Skin epidermis (tissue), 12 donors: ENCODE data around the gene TNFRSF1B.

ENCODE experiments used
- H3K27ac ChIP-seq, 21 experiments: fragments of 200-600 bp; sonication (generic) in 11 of 21; one replicate each; pipeline ENCODE4 v1.5.0; 2020; ENCODE audit warnings: mild to moderate bottlenecking in 3 of 21, inconsistent platforms in 2 of 21, moderate library complexity in 2 of 21
- H3K4me3 ChIP-seq, 7 experiments: fragments of 200-600 bp; sonication (generic) in 2 of 7; one replicate each; pipeline ENCODE4 v1.5.0; 2020; ENCODE audit warnings: inconsistent platforms in 2 of 7, mild to moderate bottlenecking in 2 of 7, moderate library complexity in 1 of 7

Gene TNFRSF1B

DNA sequence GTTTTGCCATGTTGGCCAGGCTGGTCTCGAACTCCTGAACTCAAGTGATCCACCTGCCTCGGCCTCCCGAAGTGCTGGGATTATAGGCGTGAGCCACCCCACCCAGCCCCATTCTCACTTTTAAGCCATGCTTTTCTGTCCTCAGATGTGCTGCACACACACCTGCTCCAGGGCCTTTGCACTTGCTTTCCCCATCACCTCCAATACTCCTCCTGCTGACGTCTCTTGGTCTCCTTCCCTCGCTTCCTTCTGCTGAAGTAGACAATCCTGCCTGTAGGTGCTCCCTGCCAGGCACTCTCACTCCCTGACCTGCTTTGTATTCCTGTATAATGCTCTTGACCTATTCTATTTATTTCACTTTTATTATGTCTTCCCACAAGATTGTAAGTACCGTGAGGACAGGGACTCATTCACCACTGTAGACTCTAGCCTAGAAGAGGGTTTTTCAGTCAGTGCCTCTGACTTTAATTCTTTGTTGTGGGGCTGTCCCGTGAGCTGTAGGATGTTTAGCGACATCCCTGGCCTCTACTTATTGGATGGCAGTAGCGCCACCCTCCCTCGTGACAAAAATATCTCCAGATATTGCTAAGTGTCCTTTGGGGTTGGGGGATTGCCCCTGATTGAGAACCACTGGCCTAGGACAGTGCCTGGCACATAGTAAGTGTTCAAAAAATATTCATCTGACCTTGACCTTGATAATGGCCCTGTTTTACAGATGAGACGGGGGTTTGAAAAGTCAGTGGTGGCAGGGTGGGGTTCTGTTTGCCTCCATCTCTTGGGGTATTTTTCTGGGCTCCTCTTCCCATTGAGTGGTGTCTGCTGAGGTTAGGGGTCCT lies 4.6 kb downstream of the TNFRSF1B start:
- H3K27ac ChIP-seq = peak overlapping the region in 17 of 21 experiments; percentile 35 to 98 (median 75)

DNA sequence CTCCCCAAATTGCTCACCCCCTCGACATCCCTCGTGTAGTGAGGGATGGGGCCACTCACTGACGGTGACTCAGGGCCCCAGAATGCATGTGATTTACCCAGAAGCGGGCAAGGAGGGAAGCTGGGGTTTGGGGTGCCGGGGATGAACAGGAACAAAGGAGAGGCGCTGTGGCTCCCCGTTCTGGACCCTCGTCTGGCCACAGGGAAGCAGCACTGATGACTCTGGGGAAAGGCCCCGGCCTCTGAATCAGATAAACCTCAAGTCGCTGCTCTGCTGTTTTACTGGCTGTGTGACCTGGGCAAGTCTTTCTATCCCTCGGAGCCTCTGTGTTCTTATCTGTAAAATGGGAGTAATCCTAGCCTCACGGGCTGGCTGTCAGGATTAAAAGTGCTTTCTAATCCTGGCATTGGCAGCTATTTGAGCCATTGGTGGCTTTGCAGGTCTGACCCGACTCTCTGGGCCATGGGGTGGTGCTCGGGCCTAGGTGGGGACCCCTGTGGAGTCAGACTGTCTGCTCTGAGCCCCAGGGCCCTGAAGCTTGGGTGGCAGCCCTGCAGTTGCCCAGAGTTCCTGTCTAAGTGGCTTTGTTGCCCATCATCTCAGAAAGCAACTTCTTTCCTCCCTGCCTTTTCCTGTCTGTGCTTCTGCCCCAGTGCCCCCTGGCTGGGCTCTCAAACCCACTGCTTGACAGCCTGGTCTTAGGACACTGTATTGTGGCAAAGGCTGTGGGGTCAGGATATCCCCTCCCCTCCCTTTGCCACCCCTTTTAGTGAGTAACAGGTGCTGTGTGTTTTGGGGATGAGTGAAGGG lies 5.5 kb downstream of the TNFRSF1B start:
- Histone ChIP-seq H3K4me3 (peak overlapping the region in 2 of 7 experiments; percentile 1 to 3), H3K27ac (peak overlapping the region in 19 of 21 experiments; percentile 37 to 98 (median 74))

More for the DNA sequence above, 4.6 kb downstream of the TNFRSF1B start:
- peak overlapping the region in 1 of 7 experiments; percentile 3 for H3K4me3 ChIP-seq

- Histone ChIP-seq H3K27ac (peak overlapping the region in 20 of 21 experiments; percentile 39 to 98 (median 74)), H3K4me3 (peak overlapping the region in 1 of 7 experiments; percentile 1)
These were observed 6.3 kb downstream of the TNFRSF1B start for GRCh38 chr1:12173041-12173509.

- peak overlapping the region in 20 of 21 experiments; percentile 39 to 98 (median 74) for H3K27ac ChIP-seq
- H3K4me3 ChIP-seq = peak overlapping the region in 1 of 7 experiments; percentile 1
These were observed 6.9 kb downstream of the TNFRSF1B start for GRCh38 chr1:12173631-12174121.

DNA sequence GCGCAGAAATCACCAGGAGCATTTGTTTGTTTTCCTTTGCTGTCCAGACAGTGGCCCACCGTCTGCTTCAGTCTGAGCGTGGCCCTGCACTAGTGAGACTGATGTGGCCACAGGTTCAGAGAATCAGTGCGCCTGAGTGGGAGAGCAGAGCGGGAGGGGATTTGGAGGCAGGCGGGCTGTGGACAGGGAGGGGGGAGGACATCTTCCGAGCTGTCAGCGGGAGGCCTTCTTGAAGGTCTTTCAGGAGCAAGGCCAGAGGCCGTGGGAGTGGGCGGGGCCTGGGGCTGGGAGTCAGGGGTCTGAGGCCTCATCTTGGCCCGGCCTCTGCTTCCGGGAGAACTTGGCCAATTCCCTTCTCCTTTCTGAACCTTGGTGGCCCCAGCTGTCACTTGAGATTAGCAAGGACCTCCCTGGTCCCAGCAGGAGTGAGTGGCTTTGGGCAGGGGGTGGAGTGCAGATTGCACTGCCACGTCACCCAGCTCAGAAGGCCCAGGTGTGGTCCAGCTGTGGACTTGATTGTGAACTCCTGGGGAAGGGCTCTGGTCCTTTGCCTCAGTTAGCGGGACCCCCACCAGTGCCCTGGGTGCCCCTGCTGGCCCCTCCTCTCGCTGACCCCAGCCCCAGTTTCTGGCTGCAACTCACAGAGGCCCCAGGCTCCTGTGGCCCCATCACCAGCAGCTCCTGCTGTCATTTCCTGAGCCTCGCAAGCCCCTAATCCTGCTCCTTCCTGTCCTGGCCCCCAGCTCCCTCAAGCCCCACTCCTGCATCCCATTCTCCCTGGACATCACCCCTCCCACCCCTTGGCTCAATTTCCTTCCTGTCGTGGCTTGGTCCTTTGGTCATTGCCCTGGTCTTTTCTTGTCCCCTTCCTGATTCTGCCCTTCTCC lies 8.4 kb downstream of the TNFRSF1B start:
- Histone ChIP-seq H3K4me3 (no peak overlapping the region), H3K27ac (peak overlapping the region in 19 of 21 experiments; percentile 34 to 98 (median 74))

GRCh38 chr1:12176298-12177118 lies 9.7 kb downstream of the TNFRSF1B start:
- Histone ChIP-seq H3K4me3 (no peak overlapping the region), H3K27ac (peak overlapping the region in 16 of 21 experiments; percentile 5 to 98 (median 74))

DNA sequence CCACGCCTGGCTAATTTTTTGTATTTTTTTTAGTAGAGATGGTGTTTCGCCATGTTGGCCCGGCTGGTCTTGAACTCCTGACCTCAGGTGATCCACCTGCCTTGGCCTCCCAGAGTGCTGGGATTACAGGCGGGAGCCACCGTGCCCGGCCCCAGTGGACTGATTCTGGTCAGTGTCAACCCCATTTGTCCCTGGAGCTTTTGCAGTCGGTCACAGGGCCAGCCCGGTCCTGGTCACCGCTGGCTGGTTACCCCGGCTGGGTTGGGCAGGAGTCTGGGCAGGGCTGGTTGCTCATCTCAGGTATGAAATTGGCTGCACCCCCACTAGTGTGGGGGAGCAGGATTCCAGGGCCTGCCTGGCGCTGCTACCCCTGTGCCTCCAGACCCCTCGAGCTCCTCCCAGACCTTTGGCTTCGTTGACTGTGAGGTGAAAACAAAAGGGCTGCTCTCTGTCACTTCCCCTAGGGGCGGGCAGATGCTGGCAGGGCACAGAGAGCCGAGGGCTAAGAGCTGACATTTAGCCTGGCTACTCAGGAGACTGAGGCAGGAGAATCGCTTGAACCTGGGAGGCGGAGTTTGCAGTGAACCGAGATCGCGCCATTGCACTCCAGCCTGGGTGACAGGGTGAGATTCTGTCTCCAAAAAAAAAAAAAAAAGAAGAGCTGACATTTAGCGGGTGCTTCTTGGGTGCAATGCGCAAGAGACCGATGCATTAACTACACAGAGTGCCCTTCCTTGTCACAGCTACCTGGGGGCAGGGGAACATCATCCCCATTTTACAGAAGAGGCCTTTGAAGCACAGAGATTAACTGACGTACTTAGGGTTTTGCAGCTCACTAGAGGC lies 10.6 kb downstream of the TNFRSF1B start:
- H3K4me3 ChIP-seq = peak overlapping the region in 1 of 7 experiments; percentile 4
- peak overlapping the region in 20 of 21 experiments; percentile 5 to 98 (median 74) for H3K27ac ChIP-seq

DNA sequence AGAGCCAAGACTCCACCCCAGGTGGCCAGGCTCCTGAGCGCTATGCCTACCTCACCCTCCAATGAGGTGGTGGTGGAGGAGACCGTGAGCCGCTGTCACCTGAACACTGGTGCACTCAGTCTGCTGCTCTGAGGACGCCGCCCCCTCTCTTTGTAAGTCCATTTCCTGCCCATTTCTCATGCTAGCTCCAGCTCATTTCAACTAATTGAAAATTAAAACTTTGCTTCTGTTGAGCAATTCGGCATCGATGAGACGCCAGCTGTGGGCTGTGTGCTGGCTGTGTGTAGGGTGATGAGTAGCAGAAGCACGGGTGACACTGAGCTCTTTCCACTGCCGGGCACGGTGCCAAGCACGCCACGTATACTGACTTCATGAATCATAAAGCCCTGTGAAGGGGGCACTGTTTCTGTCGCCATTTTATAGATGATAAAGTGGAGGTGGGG lies 11.2 kb downstream of the TNFRSF1B start:
- Histone ChIP-seq H3K27ac (peak overlapping the region in 19 of 21 experiments; percentile 54 to 98 (median 76)), H3K4me3 (peak overlapping the region in 1 of 7 experiments; percentile 4)

DNA sequence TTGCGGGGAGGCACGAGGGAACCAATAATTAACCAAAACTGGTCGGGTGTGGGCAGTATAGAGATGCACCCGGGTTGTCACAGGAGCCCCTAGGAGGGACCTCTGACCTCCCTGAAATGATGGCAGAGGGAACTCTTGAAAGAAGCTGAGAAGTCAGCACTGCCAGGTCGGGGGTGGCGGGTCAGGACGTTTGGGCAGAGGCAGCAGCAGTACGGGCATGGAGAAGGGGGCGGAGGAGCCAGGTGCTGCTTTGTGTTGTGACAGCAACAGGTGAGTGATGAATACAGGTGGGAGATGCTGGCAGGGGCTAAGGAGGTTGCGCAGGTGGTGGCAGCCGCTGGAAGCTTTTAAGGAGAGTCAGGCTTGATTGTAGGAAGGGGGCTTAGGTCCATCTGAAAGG lies 11.7 kb downstream of the TNFRSF1B start:
- H3K4me3 ChIP-seq = no peak overlapping the region
- H3K27ac ChIP-seq = peak overlapping the region; percentile 5 to 98 (median 73)

DNA sequence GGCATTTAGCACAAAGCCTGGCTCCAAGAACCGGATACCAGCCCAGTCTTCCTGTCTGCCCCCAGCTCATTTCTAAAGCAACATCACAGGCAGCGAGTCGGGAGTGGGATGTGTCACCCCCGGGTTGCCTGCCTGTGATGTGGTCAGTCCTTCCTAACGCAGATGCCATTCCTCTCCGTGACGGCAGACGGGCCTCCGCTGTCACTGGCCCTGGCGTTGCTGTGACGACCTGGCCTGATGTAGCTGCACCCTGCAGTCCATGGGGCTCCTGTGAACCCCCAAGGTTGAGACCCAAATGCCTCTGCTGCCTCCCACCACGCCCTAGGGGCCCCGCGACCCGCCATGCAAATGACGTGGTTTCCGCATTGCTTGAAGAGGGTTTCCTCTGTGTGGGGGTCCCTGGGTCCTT lies 12.3 kb downstream of the TNFRSF1B start:
- Histone ChIP-seq H3K27ac (peak overlapping the region in 20 of 21 experiments; percentile 26 to 98 (median 74)), H3K4me3 (no peak overlapping the region)

GRCh38 chr1:12179676-12180075 lies 12.9 kb downstream of the TNFRSF1B start:
- peak overlapping the region in 19 of 21 experiments; percentile 26 to 98 (median 74) for H3K27ac ChIP-seq

DNA sequence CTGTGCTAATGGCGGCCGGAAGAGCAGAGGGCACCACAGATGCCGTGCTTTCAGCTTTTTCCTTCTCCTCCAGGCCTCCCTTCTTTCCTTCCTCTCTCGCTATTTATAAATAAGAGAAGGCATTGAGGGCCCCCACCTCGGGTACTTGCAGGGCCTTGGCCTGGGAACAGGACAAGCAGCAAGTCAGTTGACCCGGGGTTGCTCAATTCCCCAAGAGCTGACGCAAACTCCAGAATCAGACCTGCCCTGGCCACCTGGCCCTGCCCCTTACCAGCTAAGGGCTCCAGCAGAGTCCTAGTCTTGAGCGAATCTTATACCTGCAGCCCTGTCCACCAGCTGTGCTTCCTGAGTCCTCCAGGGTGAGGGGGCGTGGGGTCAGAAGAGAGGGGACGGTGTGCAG lies 13.5 kb downstream of the TNFRSF1B start:
- Histone ChIP-seq H3K4me3 (no peak overlapping the region), H3K27ac (peak overlapping the region in 20 of 21 experiments; percentile 21 to 98 (median 68))

More at GRCh38 chr1:12179676-12180075, 12.9 kb downstream of the TNFRSF1B start:
- no peak overlapping the region for H3K4me3 ChIP-seq

DNA sequence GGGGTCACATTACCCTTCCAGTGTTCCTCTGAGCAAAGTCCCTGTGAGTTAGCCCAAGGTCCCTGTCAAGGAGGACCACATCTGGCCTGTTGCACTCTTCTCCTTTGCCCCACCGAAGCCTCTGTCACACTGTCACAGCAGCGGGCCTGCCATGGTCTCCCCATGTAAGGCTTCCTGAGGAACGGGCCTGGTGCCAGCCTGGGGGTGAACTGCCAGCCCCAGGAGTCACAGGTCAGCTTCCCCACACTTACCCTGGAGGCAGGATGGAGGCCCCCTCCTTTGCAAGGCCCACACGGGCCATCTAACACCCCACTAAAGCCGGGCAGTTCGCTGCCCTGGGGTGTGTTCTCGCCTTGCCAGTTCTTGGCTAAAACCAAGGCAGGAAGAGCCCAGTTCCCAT lies 14.1 kb downstream of the TNFRSF1B start:
- no peak overlapping the region for H3K4me3 ChIP-seq
- H3K27ac ChIP-seq = peak overlapping the region in 20 of 21 experiments; percentile 21 to 98 (median 66)

DNA sequence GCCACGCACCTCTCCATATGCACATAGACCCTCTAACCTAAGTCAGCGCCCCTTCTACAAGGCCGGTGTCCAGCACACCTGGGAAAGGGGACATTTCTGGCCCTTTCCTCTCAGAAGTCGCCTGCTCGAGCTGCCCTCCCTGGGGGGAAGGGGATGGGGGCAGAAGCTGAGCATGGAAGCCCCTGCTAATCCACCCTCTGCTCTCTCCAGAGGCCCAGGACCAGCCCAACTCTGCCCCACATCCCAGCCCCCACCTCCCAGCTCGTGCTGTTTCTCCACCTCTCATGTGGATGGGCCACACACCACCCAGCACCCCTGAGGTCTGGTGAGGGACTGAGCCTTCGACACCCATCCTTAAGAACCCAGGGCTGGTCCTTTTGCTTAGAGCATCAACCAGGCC lies 14.8 kb downstream of the TNFRSF1B start:
- H3K27ac ChIP-seq = peak overlapping the region in 14 of 21 experiments; percentile 15 to 81 (median 59)
- no peak overlapping the region for H3K4me3 ChIP-seq

DNA sequence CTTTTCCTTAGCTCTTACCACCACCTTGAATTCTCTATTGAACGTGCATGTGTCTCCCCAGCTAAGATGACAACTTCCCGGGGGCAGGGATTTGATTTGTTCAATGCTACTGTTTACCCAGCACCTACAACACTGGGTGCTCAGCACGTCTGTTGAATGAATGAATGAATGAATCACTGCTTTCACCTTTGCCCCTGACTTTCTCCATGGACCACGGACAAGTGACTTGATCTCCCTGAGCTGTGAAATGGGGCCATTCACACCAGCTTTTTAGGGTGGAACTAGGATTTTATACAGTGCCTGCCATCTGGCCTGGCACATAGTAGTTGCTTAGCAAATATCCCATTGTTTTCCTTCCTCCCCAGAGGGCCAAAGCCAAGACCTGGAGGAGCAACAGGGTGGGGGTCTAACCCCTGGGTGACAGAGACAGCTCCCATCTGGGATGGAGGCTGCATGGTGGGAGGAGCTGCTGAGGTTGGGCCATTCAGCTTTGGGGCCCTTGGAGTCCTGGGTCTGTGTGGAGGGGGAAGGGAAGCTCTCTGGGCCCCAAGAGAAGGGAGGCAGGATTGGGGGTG lies 15.7 kb downstream of the TNFRSF1B start:
- Histone ChIP-seq H3K4me3 (no peak overlapping the region), H3K27ac (peak overlapping the region in 11 of 21 experiments; percentile 7 to 90 (median 58))

GRCh38 chr1:12183095-12183794 lies 16.5 kb downstream of the TNFRSF1B start:
- Histone ChIP-seq H3K27ac (peak overlapping the region in 14 of 21 experiments; percentile 4 to 94 (median 85)), H3K4me3 (no peak overlapping the region)
